ENCODE data around the gene N4BP2L2. TPM values are rescaled to one million over a fixed set of nuclear protein-coding genes. Genes with fewer than 3 reads are reported as not detected.

N4BP2L2 gene
- total and polyA plus RNA-seq, 2 of the 13 experiments (the other 11 are each of a cell fraction or from before 2014, with no cell fraction given), result 58.9 to 81.2 TPM

DNA sequence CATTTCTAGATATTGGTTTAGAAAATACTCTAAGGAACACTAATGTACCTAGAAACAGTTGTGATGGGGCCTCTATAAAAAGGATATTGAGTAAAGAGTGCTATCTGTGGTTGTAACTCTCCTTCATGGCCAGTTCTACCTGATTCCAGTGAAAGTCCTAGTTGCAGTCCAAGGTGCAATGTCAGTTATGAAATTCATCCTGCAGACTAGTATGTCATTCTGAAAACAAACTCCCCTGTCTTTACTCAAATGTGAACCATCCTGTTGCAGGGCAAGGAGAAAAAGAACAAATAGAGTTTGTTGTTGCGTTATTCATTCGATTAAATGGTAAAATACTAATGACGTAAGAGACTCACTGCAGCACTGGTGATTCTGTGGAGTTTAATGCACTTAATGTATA is 92.4 kb downstream of the N4BP2L2 start (continued):
- no peak for TF ChIP-seq HNRNPK (IDR thresholded peaks at IDR 0.05; ENCODE audit: low read depth, low read length, poor library complexity, severe bottlenecking)
- no peak for TF ChIP-seq NFYC (CRISPR knock-in tag; IDR thresholded peaks at IDR 0.05)
- no peak for TF ChIP-seq ZNF674 (CRISPR knock-in tag; IDR thresholded peaks at IDR 0.05; ENCODE audit: low read depth)
- TF ChIP-seq TBL1XR1 (IDR thresholded peaks at IDR 0.05; ENCODE audit: borderline replicate concordance, low read length, partially characterized antibody), result no peak
- TF ChIP-seq SMARCE1 (IDR thresholded peaks at IDR 0.05; ENCODE audit: borderline replicate concordance), result no peak
- TF ChIP-seq ZFYVE20 (CRISPR knock-in tag; IDR thresholded peaks at IDR 0.05; ENCODE audit: borderline replicate concordance, low read depth), result no peak
- TF ChIP-seq TBX3 (IDR thresholded peaks at IDR 0.05; ENCODE audit: borderline replicate concordance), result no peak
- TF ChIP-seq HDAC6 (IDR thresholded peaks at IDR 0.05; ENCODE audit: low read depth, low read length), result no peak
- TF ChIP-seq ZNF230 (CRISPR knock-in tag; IDR thresholded peaks at IDR 0.05), result no peak
- no peak for TF ChIP-seq ZSCAN31 (CRISPR knock-in tag; IDR thresholded peaks at IDR 0.05; ENCODE audit: low read depth)
- TF ChIP-seq ZNF644 (CRISPR knock-in tag; IDR thresholded peaks at IDR 0.05; ENCODE audit: low read depth), result peak; percentile 73
- no peak for TF ChIP-seq MBD4 (IDR thresholded peaks at IDR 0.05; ENCODE audit: borderline replicate concordance, low read length)
- no peak for TF ChIP-seq MXI1 (IDR thresholded peaks at IDR 0.05; ENCODE audit: borderline replicate concordance, low read depth, low read length)
- peak; percentile 65; the same call in 1 of the 2 replicates for TF ChIP-seq POGZ (CRISPR knock-in tag; IDR thresholded peaks at IDR 0.05)
- TF ChIP-seq, protein P1, sequence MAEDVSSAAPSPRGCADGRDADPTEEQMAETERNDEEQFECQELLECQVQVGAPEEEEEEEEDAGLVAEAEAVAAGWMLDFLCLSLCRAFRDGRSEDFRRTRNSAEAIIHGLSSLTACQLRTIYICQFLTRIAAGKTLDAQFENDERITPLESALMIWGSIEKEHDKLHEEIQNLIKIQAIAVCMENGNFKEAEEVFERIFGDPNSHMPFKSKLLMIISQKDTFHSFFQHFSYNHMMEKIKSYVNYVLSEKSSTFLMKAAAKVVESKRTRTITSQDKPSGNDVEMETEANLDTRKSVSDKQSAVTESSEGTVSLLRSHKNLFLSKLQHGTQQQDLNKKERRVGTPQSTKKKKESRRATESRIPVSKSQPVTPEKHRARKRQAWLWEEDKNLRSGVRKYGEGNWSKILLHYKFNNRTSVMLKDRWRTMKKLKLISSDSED (CRISPR knock-in tag; IDR thresholded peaks at IDR 0.05), result no peak
- no peak for TF ChIP-seq SNAI1 (CRISPR knock-in tag; IDR thresholded peaks at IDR 0.05; ENCODE audit: borderline replicate concordance)
- no peak for TF ChIP-seq PITX1 (CRISPR knock-in tag; IDR thresholded peaks at IDR 0.05)
- no peak for TF ChIP-seq FOSL1 (CRISPR knock-in tag; IDR thresholded peaks at IDR 0.05; ENCODE audit: borderline replicate concordance)
- TF ChIP-seq ZNF543 (CRISPR knock-in tag; IDR thresholded peaks at IDR 0.05), result no peak
- TF ChIP-seq, protein P2, sequence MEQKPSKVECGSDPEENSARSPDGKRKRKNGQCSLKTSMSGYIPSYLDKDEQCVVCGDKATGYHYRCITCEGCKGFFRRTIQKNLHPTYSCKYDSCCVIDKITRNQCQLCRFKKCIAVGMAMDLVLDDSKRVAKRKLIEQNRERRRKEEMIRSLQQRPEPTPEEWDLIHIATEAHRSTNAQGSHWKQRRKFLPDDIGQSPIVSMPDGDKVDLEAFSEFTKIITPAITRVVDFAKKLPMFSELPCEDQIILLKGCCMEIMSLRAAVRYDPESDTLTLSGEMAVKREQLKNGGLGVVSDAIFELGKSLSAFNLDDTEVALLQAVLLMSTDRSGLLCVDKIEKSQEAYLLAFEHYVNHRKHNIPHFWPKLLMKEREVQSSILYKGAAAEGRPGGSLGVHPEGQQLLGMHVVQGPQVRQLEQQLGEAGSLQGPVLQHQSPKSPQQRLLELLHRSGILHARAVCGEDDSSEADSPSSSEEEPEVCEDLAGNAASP (CRISPR knock-in tag; IDR thresholded peaks at IDR 0.05; ENCODE audit: borderline replicate concordance), result 0 out of 2 replicates have a peak, but pooled peaks have one; percentile 17
- peak; percentile 75 for TF ChIP-seq HDAC2 (CRISPR knock-in tag; IDR thresholded peaks at IDR 0.05)
- TF ChIP-seq, protein P3, sequence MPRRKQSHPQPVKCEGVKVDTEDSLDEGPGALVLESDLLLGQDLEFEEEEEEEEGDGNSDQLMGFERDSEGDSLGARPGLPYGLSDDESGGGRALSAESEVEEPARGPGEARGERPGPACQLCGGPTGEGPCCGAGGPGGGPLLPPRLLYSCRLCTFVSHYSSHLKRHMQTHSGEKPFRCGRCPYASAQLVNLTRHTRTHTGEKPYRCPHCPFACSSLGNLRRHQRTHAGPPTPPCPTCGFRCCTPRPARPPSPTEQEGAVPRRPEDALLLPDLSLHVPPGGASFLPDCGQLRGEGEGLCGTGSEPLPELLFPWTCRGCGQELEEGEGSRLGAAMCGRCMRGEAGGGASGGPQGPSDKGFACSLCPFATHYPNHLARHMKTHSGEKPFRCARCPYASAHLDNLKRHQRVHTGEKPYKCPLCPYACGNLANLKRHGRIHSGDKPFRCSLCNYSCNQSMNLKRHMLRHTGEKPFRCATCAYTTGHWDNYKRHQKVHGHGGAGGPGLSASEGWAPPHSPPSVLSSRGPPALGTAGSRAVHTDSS (CRISPR knock-in tag; conservative IDR thresholded peaks at IDR 0.05), result no peak
- no peak for TF ChIP-seq REXO4 (CRISPR knock-in tag; IDR thresholded peaks at IDR 0.05; ENCODE audit: borderline replicate concordance)
- no peak for TF ChIP-seq ZNF558 (CRISPR knock-in tag; IDR thresholded peaks at IDR 0.05; ENCODE audit: borderline replicate concordance)
- TF ChIP-seq NR2C2 (CRISPR knock-in tag; IDR thresholded peaks at IDR 0.05; ENCODE audit: borderline replicate concordance), result peak; percentile 51; the same call in 1 of the 2 replicates
- TF ChIP-seq TP53 (CRISPR knock-in tag; conservative IDR thresholded peaks at IDR 0.05), result no peak
- no peak; the same call in 1 of the 2 replicates for TF ChIP-seq ZNF792 (CRISPR knock-in tag; IDR thresholded peaks at IDR 0.05)
